Chondrocyte (in vitro differentiated cells): ENCODE data around the gene EDDM3A. TPM values are rescaled to one million over a fixed set of nuclear protein-coding genes. Genes with fewer than 3 reads are reported as not detected.

Experiments
- DNase-seq: peaks from one replicate; pipeline ENCODE4 v3.0.0; 2021; ENCODE audit warnings: mixed read lengths, low spot score
- H3K27ac Mint-ChIP-seq: one replicate; pipeline ENCODE4 v1.8.0; 2021; ENCODE audit warnings: mild to moderate bottlenecking, moderate library complexity, mixed read lengths; ENCODE audit not compliant: unreplicated experiment
- H3K27me3 Mint-ChIP-seq: 2 replicates; pipeline ENCODE4 v1.8.0; 2021; ENCODE audit warnings: low read depth, mixed read lengths
- H3K36me3 Mint-ChIP-seq: 2 replicates; pipeline ENCODE4 v1.8.0; 2021; ENCODE audit warnings: low read depth, mixed read lengths
- H3K4me1 Mint-ChIP-seq: 2 replicates; pipeline ENCODE4 v1.8.0; 2021; ENCODE audit warnings: low read depth, mild to moderate bottlenecking, mixed read lengths
- H3K4me3 Mint-ChIP-seq: one replicate; pipeline ENCODE4 v1.8.0; 2021; ENCODE audit warnings: mild to moderate bottlenecking, moderate library complexity, mixed read lengths; ENCODE audit not compliant: unreplicated experiment
- H3K9me3 Mint-ChIP-seq: 2 replicates; pipeline ENCODE4 v1.8.0; 2021; ENCODE audit warnings: low read depth, mixed read lengths
- CTCF ChIP-seq: fragments of 200-600 bp; sonication (generic); IDR thresholded peaks from 2 replicates; pipeline ENCODE4 v1.5.0; 2021; ENCODE audit warnings: antibody characterized with exemption, mild to moderate bottlenecking, moderate library complexity
- total RNA-seq: library from RNA; stranded (reverse); gene quantifications from 3 replicates; pipeline ENCODE4 v1.2.1, GENCODE V29; 2021

Gene EDDM3A
- total RNA-seq, 1 donor from 2014 or later: not detected

GRCh38 chr14:20782280-20782890, 36.7 kb downstream of the EDDM3A start:
- DNase-seq: no peak
- Mint-ChIP-seq H3K4me3 (no peak overlapping the region), H3K27ac (no peak overlapping the region), H3K36me3 (no peaks in the 10 kb centered on the region), H3K4me1 (peaks cover 5% of the 10 kb centered on the region), H3K27me3 (no peaks in the 10 kb centered on the region), H3K9me3 (no peaks in the 10 kb centered on the region)
- no peak for TF ChIP-seq CTCF

- H3K36me3 Mint-ChIP-seq: no peaks in the 10 kb centered on the region
- peaks cover 2% of the 10 kb centered on the region for H3K4me1 Mint-ChIP-seq
- H3K9me3 Mint-ChIP-seq: no peaks in the 10 kb centered on the region
- no peak overlapping the region for H3K27ac Mint-ChIP-seq
- H3K27me3 Mint-ChIP-seq: no peaks in the 10 kb centered on the region
- no peak overlapping the region for H3K4me3 Mint-ChIP-seq
- DNase-seq: no peak
- TF ChIP-seq CTCF: no peak
Observed at GRCh38 chr14:20787025-20787424, 41.3 kb downstream of the EDDM3A start.

GRCh38 chr14:20789230-20789813, 43.6 kb downstream of the EDDM3A start:
- Mint-ChIP-seq H3K4me1 (no peaks in the 10 kb centered on the region), H3K9me3 (no peaks in the 10 kb centered on the region), H3K36me3 (no peaks in the 10 kb centered on the region), H3K27ac (no peak overlapping the region), H3K27me3 (peaks cover 1% of the 10 kb centered on the region), H3K4me3 (no peak overlapping the region)
- DNase-seq: no peak
- no peak for TF ChIP-seq CTCF

GRCh38 chr14:20790464-20791116, 44.9 kb downstream of the EDDM3A start:
- TF ChIP-seq CTCF: no peak
- Mint-ChIP-seq H3K4me1 (no peaks in the 10 kb centered on the region), H3K9me3 (no peaks in the 10 kb centered on the region), H3K4me3 (no peak overlapping the region), H3K36me3 (no peaks in the 10 kb centered on the region), H3K27ac (no peak overlapping the region), H3K27me3 (peaks cover 3% of the 10 kb centered on the region)
- DNase-seq: no peak

- H3K27ac Mint-ChIP-seq: no peak overlapping the region
Observed at GRCh38 chr14:20791187-20791586, 45.5 kb downstream of the EDDM3A start.

More at GRCh38 chr14:20791187-20791586, 45.5 kb downstream of the EDDM3A start:
- DNase-seq: no peak
- H3K4me1 Mint-ChIP-seq: no peaks in the 10 kb centered on the region
- no peak for TF ChIP-seq CTCF
- H3K27me3 Mint-ChIP-seq: peaks cover 3% of the 10 kb centered on the region
- H3K9me3 Mint-ChIP-seq: no peaks in the 10 kb centered on the region
- H3K4me3 Mint-ChIP-seq: no peak overlapping the region
- H3K36me3 Mint-ChIP-seq: no peaks in the 10 kb centered on the region
